Endodermal cell (in vitro differentiated cells): ENCODE measurements around the gene CORO2B. TPM values are rescaled to one million over a fixed set of nuclear protein-coding genes. Genes with fewer than 3 reads are reported as not detected.
"Not testable (repeated sequence)": the region's sequence is repeated elsewhere in the genome, so short reads cannot be mapped to it uniquely, and the experiment has no call there.

Experiments used
- DNase-seq: peaks from one replicate; pipeline ENCODE4 v3.0.0-alpha.2; 2017
- H3K27ac ChIP-seq: 2 replicates; pipeline ENCODE4 v1.5.1; 2013; ENCODE audit warnings: mild to moderate bottlenecking, low read depth, low read length, moderate library complexity
- H3K27me3 ChIP-seq: 2 replicates; pipeline ENCODE4 v1.6.1; 2013; ENCODE audit warnings: mild to moderate bottlenecking, low read length, moderate library complexity; ENCODE audit not compliant: insufficient read depth, control insufficient read depth, poor library complexity, severe bottlenecking
- H3K36me3 ChIP-seq: 2 replicates; pipeline ENCODE4 v1.7.0; 2013; ENCODE audit warnings: mild to moderate bottlenecking, low read length, moderate library complexity; ENCODE audit not compliant: control insufficient read depth, insufficient read depth
- H3K4me1 ChIP-seq: one replicate; pipeline ENCODE4 v1.7.0; 2013; ENCODE audit warnings: low read length; ENCODE audit not compliant: control insufficient read depth, insufficient read depth
- H3K4me3 ChIP-seq: 2 replicates; pipeline ENCODE4 v1.5.1; 2013; ENCODE audit warnings: mild to moderate bottlenecking, low read length, moderate library complexity
- H3K9ac ChIP-seq: 2 replicates; pipeline ENCODE4 v1.6.1; 2013; ENCODE audit warnings: mild to moderate bottlenecking, low read length, moderate library complexity; ENCODE audit not compliant: poor library complexity, severe bottlenecking; ENCODE audit errors: extremely low read depth
- H3K9me3 ChIP-seq: 2 replicates; pipeline ENCODE4 v1.6.1; 2013; ENCODE audit warnings: mild to moderate bottlenecking, low read length, moderate library complexity; ENCODE audit not compliant: control insufficient read depth
- H3K27ac Mint-ChIP-seq: 2 replicates; pipeline ENCODE4 v1.8.0; 2020; ENCODE audit warnings: mixed read lengths
- H3K27me3 Mint-ChIP-seq: 2 replicates; pipeline ENCODE4 v1.8.0; 2021; ENCODE audit warnings: mild to moderate bottlenecking, mixed read lengths; ENCODE audit not compliant: insufficient read depth
- H3K36me3 Mint-ChIP-seq: 2 replicates; pipeline ENCODE4 v1.8.0; 2020; ENCODE audit warnings: low read depth, mixed read lengths
- H3K4me1 Mint-ChIP-seq: 2 replicates; pipeline ENCODE4 v1.8.0; 2020; ENCODE audit warnings: mixed read lengths
- H3K4me3 Mint-ChIP-seq: 2 replicates; pipeline ENCODE4 v1.8.0; 2020; ENCODE audit warnings: mild to moderate bottlenecking, moderate library complexity, mixed read lengths
- H3K9me3 Mint-ChIP-seq: 2 replicates; pipeline ENCODE4 v1.8.0; 2020; ENCODE audit warnings: mild to moderate bottlenecking, mixed read lengths
- CTCF ChIP-seq: fragments of 200-600 bp; sonication (generic); conservative IDR thresholded peaks from 2 replicates; pipeline ENCODE4 v1.5.0; 2021; ENCODE audit warnings: antibody characterized with exemption, mild to moderate bottlenecking
- WGBS, 2 experiments: methylation state at CpG; one replicate each; pipeline versions ENCODE4 v1.1.5 to v1.1.7; 2013; ENCODE audit warnings: missing lambda C conversion rate in 2 of 2, mixed read lengths in 1 of 2; ENCODE audit not compliant: insufficient coverage in 1 of 2, insufficient read length in 1 of 2; 5-methylcytosine and 5-hydroxymethylcytosine counted together
- total RNA-seq, 2 donors: library from RNA; stranded (reverse); fragmentation: NEBNext Ultra II Directional in 1 of 2; extraction: Animal tissue kit (Norgen Biotek cat#: 25700) in 1 of 2; gene quantifications; 2 replicates in 1 of 2; 3 replicates in 1 of 2; pipeline ENCODE4 v1.2.1, GENCODE V29; 2021

The CORO2B gene
- total RNA-seq, 2 donors from 2014 or later = 1.1 to 1.2 TPM

- no peak overlapping the region for H3K4me3 Mint-ChIP-seq
- no peak for TF ChIP-seq CTCF
- DNase-seq = peak; percentile 16
- Histone ChIP-seq H3K4me3 (no peak overlapping the region), H3K36me3 (no peaks in the 10 kb centered on the region), H3K27ac (no peak overlapping the region), H3K9me3 (no peaks in the 10 kb centered on the region), H3K9ac (no peak overlapping the region), H3K4me1 (no peaks in the 10 kb centered on the region), H3K27me3 (no peaks in the 10 kb centered on the region)
- H3K4me1 Mint-ChIP-seq = peaks cover 26% of the 10 kb centered on the region
- no peaks in the 10 kb centered on the region for H3K9me3 Mint-ChIP-seq
- H3K27ac Mint-ChIP-seq = no peak overlapping the region
- peaks cover 4% of the 10 kb centered on the region for H3K27me3 Mint-ChIP-seq
- WGBS, 2 experiments = 98 to 100% methylated on average over 1 to 3 of the region's 3 CpGs
- no peaks in the 10 kb centered on the region for H3K36me3 Mint-ChIP-seq
Observed at GRCh38 chr15:68679161-68679560, 100.4 kb downstream of the CORO2B start.

DNA sequence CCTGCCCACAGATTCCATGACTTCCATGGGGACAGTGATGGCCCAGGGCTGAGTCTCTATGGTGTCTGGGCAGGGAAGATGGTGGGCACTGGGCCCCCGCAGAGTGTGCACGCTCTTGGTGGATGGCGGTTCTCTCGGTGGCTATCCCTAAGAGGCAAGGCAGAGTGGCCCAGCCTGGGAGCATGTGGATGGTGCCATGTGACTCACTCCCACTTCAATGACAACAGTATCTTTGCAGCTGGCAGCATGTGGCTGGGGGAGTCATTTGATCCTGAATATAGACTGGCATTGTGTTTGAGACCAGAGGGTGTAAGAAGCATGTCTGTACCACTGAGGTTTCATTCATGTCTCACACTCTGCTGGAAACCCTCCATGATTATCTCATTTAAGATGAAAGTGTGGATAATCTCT, 101.2 kb downstream of the CORO2B start:
- H3K4me1 ChIP-seq = no peaks in the 10 kb centered on the region
- 93% methylated on average over 4 of the region's 4 CpGs; no CpG with 5 or more reads in 1 of the 2 experiments for WGBS, 2 experiments
- H3K9me3 Mint-ChIP-seq = no peaks in the 10 kb centered on the region
- no peaks in the 10 kb centered on the region for H3K27me3 ChIP-seq
- no peak overlapping the region for H3K9ac ChIP-seq
- DNase-seq = peak; percentile 48
- H3K9me3 ChIP-seq = no peaks in the 10 kb centered on the region
- H3K36me3 ChIP-seq = no peaks in the 10 kb centered on the region
- no peak overlapping the region for H3K27ac ChIP-seq
- H3K36me3 Mint-ChIP-seq = no peaks in the 10 kb centered on the region
- H3K4me1 Mint-ChIP-seq = peaks cover 26% of the 10 kb centered on the region
- H3K4me3 ChIP-seq = no peak overlapping the region
- no peak for TF ChIP-seq CTCF
- no peak overlapping the region for H3K27ac Mint-ChIP-seq
- no peak overlapping the region for H3K4me3 Mint-ChIP-seq
- H3K27me3 Mint-ChIP-seq = peaks cover 2% of the 10 kb centered on the region

- not testable (repeated sequence) for H3K9ac ChIP-seq, H3K36me3 ChIP-seq, H3K4me3 Mint-ChIP-seq, H3K27ac Mint-ChIP-seq, H3K36me3 Mint-ChIP-seq, H3K9me3 Mint-ChIP-seq, H3K4me1 ChIP-seq, H3K27me3 Mint-ChIP-seq, H3K27ac ChIP-seq, H3K9me3 ChIP-seq, H3K27me3 ChIP-seq, H3K4me3 ChIP-seq
- peak; percentile 10 for DNase-seq
- peaks cover 26% of the 10 kb centered on the region for H3K4me1 Mint-ChIP-seq
- WGBS, 2 experiments = 83% methylated on average over 10 of the region's 10 CpGs
Observed at GRCh38 chr15:68680756-68681155, 102.0 kb downstream of the CORO2B start.

DNA sequence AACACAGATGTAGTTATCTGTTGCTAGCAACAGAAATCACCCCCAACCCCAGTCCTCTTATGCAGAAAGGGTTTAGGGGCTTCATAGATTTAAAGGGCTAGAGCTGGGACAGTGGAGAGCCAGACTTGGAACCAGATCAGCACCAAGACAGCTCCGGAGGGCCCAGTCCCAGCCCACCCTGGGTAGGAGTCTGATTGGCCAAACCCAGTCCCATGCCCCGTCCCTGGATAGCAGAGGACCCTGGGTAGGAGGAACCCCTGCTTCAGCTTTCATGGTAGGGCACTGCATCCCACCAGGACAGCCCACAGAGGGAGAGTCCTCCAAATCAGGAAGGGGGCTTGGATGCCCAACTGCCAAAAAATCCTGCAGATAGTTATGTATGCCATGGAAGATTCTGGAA, 103.0 kb downstream of the CORO2B start:
- H3K27me3 ChIP-seq = no peaks in the 10 kb centered on the region
- H3K9me3 Mint-ChIP-seq = no peaks in the 10 kb centered on the region
- peak; percentile 70 for DNase-seq
- no peak overlapping the region for H3K4me3 Mint-ChIP-seq
- 74% methylated on average over 2 of the region's 2 CpGs; no CpG with 5 or more reads in 1 of the 2 experiments for WGBS, 2 experiments
- H3K27ac Mint-ChIP-seq = no peak overlapping the region
- H3K9me3 ChIP-seq = no peaks in the 10 kb centered on the region
- no peak overlapping the region for H3K9ac ChIP-seq
- no peak overlapping the region for H3K4me3 ChIP-seq
- H3K27me3 Mint-ChIP-seq = peaks cover 2% of the 10 kb centered on the region
- no peaks in the 10 kb centered on the region for H3K4me1 ChIP-seq
- TF ChIP-seq CTCF = no peak
- peaks cover 26% of the 10 kb centered on the region for H3K4me1 Mint-ChIP-seq
- no peaks in the 10 kb centered on the region for H3K36me3 Mint-ChIP-seq
- no peaks in the 10 kb centered on the region for H3K36me3 ChIP-seq
- H3K27ac ChIP-seq = no peak overlapping the region
